Stimulated activated CD8-positive, alpha-beta memory T cell treated with anti-CD3 and anti-CD28 coated beads, Interleukin-15, amount 100 ng/mL, for 48 hours (primary cell): ENCODE measurements around the gene ZNF511.

Experiments
- DNase-seq, 2 donors: peaks; one replicate each; pipeline ENCODE4 v3.0.0-alpha.2; 2020; ENCODE audit warnings: low read depth in 2 of 2

Gene ZNF511

DNA sequence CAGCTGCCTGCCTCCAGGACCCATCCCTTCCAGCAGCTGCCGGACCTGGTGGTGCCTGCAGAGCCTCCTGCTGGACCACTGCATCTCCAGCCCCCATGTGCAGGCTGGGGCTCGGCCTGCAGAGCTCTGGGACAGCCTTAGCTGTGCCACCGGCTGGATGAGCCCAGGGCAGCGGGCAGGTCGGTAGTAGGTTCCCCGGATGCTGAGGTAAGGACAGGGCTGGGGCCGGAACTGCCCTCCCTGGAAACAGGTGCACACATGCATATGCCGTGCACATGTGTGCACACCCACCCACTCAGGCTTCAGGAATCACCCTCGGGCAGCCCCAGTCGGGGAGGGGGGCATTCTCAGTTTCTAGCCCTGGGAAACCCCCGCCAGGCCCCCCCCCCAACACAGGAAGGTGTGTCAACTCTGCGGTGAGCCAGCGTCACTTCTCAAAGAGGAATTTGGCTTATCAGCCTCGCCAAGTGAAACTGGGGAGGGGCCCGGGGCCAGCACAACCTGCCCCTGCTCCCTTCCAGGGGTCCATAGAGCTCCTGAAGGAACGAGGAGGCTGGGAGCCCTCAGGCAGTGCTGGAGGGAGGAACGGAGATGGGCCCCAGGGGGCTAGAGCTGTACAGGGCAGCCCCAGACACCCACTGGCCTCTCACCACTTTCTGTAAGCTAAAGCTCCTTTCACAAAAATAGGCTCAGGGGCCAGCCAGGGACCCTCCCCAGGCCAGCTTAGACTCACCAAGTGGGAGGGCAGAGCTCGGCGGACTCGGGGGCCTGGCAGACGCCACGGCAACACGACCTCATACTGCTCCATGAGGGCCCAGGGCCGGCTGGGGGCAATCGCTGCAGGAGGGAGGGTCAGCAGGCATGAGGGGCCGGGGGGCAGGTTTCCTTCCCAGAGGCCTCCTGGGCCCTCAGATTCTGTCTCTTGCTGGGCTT lies 33.7 kb upstream of the ZNF511 start:
- peak; percentile 82 to 86 for DNase-seq

DNA sequence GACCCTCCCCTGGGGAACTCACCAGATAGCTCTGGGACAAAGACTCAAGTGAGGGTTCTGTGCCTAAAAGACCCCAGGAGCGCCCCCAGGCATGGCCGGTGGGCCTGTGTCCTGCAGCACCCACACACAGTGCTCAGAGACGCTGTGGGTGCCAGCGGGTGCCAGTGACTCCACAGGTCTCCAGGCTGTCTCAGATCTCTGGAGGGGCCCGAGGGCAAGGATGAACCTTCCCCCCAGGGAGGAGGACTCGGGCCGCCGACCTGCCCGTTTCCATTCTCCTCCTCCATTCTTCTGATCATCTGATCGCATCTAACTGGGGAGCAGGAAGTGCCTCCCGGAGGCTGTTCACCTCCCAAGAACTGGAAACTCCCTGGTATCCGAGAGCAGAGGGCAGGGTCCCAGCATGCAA lies 33.0 kb upstream of the ZNF511 start:
- DNase-seq = peak; percentile 50 to 56

- DNase-seq = no peak
Measured at GRCh38 chr10:133276100-133276434, 32.6 kb upstream of the ZNF511 start.

DNA sequence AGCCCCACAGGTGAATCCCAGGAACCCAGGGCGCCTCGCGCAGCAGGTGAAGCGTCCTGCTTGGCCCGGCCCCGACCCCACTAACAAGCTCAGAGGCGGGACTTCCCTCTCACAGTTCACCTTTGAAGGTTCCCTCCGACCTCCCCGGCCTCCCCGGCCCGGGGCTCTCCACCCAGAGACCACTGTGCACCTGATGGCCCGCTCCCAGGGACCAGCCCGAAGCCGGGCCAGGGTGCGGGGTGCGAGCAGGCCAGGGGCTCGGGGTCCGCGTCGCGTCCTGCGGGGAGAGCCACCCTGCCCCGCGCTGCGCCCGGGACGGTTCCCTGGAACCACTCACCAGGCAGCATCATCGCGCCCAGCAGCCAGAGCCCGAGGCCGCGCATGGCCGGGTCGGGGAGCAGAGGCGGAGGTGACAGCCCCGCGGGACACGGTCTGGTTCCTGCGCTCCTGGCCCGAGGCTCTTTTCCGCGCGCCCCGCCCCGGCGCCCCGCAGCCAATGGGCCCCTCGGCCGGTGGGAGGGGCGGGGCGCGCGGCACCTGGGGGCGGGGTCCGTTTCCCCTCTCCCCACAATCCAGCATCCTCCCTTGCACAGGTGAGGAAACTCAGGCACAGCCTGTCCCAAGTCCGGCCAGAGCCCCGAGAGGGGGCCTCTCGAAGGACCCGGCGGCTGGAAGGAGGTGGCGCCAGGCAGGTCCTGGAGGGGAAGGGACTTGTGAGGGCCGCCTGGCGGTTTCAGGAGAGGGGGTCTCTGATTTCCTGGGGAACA lies 32.1 kb upstream of the ZNF511 start, which contains the start of gene ADAM8:
Gene ADAM8, minus strand, starts transcription at position 434 of the 767 bp plus-strand sequence. Its CDS starts 51 bp downstream, at position 383.
- DNase-seq = peak; percentile 61 to 71

DNA sequence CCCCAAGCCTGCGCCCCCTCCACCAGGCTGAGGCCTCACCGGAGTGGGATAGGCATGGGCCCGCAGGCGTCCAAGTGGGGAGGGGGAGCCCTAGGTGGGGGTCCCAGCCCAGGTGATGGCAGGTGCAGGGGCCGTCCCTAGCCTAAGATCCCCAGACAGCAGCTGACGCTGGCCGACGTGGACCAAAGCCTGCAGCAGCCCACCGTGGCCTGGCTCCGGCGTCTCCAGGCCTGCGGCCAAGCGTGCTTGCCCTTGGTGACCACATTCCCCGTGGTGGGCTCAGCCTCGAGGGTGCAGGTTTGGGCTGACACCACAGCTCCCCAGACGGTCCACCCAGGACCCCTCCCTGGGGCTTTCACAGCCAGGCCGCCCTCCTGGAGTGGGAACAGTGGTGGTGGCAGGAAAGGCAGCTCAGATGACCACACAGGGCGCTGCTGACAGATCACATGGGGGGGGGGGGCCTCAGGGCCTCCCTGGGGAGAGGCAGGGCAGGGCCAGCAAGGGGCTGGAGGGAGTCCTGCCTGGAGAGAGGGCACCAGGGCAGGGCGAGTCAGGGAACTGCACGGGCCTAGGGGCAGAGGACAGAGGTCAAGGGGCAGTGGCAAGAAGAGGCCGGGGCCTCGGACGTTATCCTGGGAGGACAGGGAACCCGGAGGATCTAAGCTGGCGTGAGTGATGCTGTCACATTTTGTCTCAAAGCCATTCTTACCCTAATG lies 31.3 kb upstream of the ZNF511 start:
- DNase-seq = no peak

- DNase-seq = no peak
Measured at GRCh38 chr10:133277993-133278576, 30.6 kb upstream of the ZNF511 start.

GRCh38 chr10:133278577-133279265 lies 30.0 kb upstream of the ZNF511 start:
- peak; percentile 47 to 70 for DNase-seq

GRCh38 chr10:133279326-133280226 lies 29.1 kb upstream of the ZNF511 start:
- no peak for DNase-seq

DNA sequence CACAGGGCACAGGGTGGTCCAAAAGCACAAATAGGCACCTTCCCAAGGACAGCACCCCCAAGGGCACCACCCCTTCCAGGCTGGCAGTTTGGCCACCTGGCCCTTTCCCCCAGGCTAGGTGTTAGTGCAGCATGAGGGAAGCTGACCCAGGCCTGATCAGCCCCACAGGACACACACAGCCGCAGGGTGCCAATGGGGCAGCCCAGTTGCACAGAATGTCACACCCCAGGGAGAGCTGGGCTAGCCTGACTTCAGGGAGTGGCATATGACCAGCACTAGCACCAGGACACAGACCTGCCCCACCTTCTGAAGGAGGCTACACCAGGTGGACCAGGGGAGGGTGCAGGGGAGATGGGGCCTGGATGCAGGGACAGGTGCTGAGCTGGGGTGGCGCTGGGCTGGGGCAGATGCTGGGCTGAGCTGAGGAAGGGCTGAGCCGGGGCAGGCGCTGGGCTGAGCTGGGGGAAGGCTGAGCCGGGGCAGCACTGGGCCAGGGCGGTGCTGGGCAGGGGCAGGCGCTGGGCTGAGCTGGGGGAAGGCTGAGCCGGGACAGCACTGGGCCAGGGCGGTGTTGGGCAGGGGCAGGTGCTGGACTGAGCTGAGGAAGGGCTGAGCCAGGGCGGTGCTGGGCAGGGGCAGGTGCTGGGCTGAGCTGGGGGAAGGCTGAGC lies 28.2 kb upstream of the ZNF511 start:
- no peak for DNase-seq

- no peak for DNase-seq
Measured at GRCh38 chr10:133281084-133281483, 27.6 kb upstream of the ZNF511 start.

DNA sequence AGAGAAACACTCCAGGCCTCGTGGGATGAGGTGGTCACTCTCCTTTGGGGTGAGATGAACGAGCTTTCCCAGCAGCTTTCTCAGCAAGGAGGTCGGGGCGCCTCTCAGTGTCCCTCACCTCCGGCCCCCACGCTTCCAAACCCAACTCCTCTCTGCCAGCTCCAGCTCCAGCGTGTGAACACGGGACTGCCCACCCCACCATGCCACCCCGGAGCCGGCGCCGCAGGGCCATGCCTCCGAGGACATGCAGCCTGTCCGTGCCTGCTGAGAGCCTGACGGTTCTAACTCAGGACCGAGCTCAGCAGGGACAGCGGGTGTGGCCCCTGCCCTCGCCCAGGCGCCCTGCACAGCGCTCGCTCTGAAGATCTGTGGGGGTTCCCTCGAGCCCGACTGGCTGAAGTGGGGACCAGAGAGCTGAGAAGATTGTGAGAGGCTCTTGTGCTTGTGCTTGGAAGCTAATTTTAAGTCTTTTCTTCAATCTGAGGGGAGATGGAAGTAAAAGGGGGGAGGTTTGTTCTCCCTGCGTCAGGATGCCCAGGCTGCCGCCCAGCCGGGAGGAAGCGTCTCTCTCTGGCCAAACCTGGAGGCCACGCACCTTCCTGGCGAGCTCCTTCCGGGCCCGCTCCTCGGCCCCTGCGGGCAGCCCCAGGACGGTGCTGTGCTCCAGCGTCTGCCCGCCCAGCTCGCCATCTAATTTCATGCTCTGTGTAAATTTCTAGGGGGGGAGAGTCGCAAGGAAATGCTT lies 26.9 kb upstream of the ZNF511 start:
- no peak for DNase-seq

DNA sequence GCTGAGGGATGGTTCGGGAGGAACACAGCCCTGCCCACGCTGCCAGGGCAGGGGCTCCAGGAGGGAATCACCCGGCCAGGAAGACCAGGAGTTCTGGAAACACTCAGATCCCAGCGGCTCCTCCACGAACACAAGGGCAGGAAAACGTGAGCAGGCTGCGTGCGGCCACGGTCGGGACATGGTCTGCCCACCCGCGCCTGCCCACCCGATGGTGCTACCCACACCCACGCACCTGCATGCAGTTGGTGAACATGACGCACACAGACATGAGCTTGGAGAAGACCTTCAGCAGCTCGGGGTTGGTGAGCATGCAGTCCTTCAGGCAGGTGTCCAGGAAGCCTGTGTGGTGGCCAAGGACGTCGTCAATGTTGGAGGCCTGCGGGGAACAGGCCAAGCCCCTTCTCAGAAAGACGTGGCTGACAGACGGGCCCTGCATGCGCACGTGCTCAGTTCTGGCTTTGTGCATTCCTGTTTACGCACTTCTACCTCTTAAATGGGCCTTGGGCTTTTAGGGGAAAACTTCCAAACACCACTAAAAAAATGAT lies 25.8 kb upstream of the ZNF511 start:
- no peak for DNase-seq

DNA sequence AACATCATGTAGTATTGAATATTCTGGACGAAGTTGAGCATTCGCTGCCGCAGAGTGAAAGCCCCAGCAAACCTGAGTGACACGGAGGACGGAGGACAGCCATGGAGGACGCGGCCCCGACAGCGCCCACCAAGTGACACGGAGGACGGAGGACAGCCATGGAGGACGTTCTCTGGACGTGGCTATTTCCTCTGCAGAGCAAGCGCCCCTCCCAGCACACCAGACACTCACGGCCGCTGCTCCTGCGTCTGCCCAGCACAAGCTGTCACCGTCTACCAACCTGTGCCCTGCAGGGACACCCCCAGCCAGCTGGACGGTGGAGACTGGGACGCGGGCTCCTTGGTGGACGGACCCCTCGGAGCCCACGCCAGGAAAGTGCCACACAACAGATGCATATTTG lies 24.8 kb upstream of the ZNF511 start:
- no peak for DNase-seq

DNA sequence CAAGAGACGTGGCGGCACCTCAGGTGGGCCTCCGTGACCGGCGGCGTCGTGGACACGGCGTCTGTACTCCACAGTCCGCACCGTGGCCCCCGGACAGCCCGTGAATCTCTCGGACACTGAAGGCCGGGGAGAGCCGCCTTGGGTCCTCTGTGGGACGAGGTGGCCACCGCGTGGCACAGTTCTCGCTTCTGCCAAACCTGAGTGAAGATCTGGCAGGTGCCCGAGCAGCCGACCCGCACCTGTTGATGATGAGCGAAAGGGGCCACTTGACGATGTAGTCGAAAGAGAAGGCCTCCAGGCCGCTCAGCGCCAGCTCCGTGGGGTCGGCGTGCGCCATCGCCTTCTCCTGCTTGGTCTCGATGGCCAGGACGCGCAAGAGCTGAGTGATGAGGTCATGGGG lies 23.5 kb upstream of the ZNF511 start:
- DNase-seq = no peak

DNA sequence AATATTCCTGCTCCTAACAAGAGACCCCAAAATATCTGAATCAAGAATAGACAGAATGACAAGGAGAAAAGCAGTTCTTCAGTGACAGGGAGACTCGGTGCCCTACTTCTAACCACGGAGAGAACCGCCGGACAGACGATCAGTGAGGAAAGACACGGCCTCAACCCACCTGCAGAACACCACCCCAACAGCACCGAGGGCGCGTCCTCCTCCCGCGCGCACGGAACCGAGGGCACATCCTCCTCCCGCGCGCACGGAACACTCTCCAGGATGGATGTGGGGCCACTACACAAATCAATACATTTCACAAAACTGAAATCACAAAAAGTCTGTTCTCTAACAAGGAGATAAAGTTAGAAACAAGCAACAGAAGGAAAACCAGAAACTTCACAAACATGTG lies 22.3 kb upstream of the ZNF511 start:
- no peak for DNase-seq

DNA sequence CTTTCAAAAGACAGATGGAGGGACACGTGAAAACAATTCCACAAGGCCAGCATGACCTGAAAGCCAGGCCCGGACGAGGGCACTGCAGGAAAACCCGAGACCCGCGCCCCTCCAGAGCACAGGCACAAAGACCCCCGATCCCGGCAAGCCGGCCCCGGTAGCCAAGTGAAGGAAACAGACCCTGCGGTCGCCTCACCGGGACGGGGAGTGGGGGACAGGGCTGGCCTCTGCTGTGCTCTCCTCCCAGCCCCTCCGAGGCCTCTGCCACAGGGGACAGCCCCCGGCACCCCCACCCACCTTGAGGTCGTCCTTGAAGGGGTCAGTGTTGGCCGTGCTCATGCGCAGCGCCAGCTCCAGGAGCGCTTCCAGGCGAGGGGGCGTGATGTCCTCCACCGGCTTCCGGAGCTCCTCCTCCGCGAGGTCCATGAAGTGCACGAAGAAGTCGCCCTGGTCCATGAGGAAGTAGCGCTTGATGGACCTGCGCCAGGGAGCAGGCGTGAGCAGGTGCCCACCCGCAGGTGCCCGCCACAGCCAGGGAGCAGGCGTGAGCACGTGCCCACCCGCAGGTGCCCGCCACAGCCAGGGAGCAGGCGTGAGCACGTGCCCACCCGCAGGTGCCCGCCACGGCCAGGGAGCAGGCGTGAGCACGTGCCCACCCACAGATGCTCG lies 20.7 kb upstream of the ZNF511 start:
- no peak for DNase-seq

GRCh38 chr10:133289761-133290160 lies 19.0 kb upstream of the ZNF511 start:
- DNase-seq = no peak
